Left renal pelvis (tissue), 4 donors: ENCODE results near the gene WASF2. TPM values are rescaled to one million over a fixed set of nuclear protein-coding genes. Genes with fewer than 3 reads are reported as not detected.
"Not testable (repeated sequence)": the region's sequence is repeated elsewhere in the genome, so short reads cannot be mapped to it uniquely, and the experiment has no call there.

Experiments
- DNase-seq, 4 donors: peaks; one replicate each; pipeline ENCODE4 v3.0.0-alpha.2; 2013; ENCODE audit warnings: low read depth in 4 of 4, low spot score in 3 of 4
- polyA plus RNA-seq, 4 donors: library from polyadenylated mRNA; unstranded; fragments of 120-200 nt; gene quantifications; one replicate each; pipeline ENCODE4 v1.2.1, GENCODE V29; 2013; ENCODE audit not compliant: insufficient read length in 4 of 4

The WASF2 gene
- polyA plus RNA-seq, result 100 to 1,000 TPM; 106 to 159 (median 139) TPM

DNA sequence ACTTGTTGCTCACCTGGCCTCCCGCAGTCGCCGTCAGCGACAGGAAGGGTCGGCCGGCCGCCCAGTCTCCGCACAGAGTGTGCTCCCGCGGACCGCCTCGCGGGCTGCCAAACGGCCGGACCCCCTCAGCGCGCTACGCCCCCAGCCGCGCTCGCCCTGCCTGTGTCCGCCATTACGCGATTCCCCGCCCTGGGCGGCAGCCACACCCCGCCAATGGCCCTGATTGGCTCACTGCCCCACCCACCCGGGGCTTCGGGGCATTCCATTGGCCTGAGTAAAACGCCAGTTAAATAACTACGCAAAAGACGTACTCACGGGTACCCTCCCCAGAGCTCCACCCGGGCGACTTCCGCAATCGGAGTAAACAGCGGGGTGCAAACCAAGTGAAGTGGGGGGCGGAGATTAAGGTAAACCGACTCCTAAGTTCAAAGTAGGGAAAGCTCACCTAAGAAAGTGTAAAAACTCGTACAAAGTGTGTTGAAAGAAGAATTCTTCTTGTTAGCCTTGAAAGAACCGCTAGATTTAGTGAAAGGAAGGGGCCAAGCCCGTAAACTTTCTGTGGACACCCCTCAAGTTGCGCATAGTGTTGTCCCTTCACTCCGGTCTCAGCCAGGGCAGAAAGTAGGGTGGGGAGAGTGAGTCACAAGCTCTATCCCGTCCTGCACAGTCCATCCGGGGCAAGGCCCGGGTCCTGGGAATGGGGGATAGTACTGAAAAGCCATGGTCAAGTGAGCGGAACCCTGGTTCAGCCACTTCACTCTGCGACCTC, at the start of gene WASF2:
TSS of gene WASF2 (minus strand) at position 195 of the 769 bp plus-strand sequence. CDS start 61,277 bp downstream, outside the sequence.
- peak; percentile 97 to 98 (median 98) for DNase-seq

GRCh38 chr1:27538793-27539192, 48.8 kb upstream of the WASF2 start:
- no peak for DNase-seq

- not testable (repeated sequence) for DNase-seq
These were observed 48.3 kb upstream of the WASF2 start for GRCh38 chr1:27538305-27538676.

DNA sequence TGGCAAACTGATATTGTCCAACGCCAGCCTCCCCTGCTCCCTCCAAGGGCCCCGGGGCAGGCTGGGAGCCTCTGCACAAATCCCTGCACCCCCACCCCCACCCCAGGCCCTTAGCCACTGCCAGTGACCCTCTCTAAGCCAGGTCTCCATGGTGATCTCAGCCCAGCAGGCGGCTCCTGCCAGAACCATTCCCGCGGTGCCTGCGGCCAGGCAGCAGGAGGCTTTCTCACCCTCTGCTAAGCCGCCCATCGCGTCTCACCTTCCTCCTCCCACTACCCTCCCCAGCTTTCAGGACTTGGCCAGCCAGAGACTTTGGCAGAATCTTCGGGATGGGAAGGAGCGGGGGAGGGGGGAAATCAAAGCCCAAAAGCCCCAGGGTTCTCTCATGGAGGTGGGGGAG, 46.8 kb upstream of the WASF2 start:
- no peak for DNase-seq

- no peak for DNase-seq
These were observed 46.2 kb upstream of the WASF2 start for GRCh38 chr1:27536010-27536757.

GRCh38 chr1:27535386-27535785, 45.4 kb upstream of the WASF2 start:
- no peak for DNase-seq

DNA sequence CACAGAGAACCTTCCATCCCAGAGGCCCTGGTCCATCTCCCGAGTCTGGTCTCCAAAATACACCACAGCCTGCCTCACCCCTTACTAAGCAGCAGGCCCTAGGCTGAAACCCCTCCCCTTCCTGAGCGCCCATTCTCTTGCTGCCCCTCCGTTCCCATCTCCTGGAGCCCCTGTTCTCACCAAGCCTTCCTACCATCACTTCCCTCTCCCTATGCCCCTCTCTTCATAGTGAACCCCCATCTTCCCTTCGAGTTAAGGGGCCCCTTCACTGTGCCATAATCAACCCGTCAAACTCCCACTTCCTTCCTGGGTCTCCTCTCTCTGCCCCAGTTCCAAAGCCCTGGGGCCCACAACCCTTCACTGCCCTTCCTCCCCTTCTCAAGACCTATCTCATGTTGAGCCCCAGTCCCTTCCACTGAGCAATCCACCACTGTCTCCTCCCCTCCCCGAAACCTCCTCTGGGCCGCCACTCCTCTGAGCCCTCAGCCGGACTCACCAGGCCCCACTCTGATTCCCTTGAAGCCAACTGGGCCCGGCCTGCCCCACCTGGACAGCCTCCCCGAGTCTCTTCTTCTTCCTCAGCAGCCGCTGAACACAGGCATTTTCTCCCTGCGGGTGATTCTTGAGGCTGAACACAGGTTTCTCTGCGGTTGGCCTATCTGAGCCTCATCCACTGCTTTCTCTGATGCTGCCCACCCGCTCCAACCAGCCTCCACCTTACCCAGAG, 42.2 kb upstream of the WASF2 start:
- DNase-seq, result no peak

GRCh38 chr1:27530192-27530591, 40.2 kb upstream of the WASF2 start:
- no peak for DNase-seq

DNA sequence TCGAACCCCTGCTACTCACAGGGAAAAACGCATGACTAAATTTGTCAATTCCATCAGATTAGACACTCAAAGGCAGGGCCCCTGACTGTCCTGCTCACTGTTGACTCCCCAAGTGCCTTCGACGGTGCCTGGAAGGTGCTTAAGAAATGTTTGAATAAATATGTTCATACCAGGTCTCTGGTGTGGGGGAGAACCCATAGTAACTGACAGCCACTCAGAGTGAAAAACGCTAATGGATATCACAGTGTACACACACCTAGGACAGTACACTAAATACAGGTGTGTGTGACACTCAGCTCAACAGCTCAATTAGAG, 39.7 kb upstream of the WASF2 start:
- DNase-seq, result no peak

DNA sequence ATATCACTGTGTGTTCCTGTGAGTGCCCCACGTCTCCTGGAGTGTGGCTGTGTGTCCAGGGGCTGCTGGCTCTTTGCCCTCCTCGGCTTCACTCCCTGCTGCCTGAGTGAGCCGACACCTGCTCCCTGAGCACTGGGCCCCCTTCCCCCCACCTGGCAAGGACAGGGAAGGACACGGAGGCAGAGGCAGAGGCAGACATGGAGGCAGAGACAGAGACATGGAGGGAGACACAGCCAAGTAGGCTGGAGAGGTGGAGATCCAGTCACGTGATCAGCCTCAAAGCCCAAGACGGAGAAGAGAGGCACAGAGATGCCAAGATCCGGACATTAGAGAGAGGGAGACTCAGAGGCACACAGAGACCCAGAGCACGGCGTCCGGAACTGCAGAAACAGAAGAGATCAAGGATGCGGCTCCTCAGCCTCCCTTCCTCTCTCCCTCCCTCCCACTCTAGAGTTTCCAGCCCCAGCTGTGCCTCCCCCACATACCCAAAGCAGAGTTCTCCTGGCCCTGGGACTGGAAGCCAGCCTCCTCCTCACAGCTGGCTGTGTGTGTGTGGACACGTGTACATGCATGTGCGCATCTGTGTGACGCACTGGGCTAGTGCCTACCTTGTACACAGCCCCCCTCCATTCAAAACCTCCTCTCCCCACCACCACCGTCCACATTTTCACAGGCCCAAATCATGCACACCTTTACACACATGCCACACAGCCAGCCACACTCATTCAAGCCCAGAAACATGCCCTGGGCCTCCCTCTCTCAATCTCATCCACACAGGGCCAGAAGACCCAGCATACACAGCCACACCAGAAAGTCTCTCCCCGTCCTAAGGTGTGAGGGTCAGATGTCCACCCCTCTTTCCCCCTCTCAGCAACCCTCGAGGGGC, 39.1 kb upstream of the WASF2 start:
- DNase-seq, result peak in 3 of 4 donors; percentile 74 to 84 (median 81)

DNA sequence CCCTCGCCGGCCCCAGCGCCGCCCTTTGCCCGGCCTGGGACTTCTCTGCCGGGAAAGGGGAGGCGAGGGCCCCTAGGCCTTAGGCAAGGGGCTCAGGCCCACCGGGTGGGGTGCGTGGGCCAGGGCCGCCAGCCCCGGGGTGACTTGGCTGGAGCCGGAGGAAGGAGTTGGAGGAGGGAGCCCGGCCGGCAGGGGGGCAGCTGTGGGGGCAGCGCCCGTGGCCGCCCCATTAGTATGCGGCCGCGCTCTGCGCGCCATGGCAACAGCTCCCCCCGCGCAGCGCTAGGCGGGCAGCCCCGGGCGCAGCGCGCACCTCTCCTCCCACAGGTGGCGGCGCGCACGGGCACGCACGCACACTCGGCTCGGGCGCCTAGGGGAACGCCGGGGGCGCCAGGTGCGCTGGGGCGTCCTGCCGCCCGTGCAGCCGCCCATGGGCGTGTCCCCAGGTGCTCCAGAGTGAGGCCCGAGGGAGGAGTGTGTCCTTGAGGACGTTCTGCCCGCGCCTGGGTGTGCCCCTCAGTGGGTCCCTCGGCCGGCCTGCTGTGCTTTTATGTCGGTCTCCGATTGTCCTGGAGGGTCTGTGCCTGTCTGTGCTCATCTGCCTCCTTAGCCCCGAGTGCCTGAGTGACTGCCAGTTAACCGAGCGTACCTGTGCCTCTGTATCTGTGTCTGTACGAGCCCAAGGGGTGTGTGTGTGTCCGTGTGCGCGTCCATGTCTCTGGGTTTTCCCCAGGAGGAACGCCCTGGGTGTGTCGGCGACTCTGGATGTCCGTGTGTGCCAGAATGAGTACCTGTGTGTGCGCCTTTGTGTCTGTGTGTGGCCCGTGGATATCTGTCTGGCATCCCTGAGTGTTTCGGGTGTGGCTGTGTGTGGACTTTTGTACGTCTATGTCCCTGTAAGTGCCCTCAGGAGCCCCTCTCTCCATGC, 38.2 kb upstream of the WASF2 start:
- DNase-seq, result peak in 1 of 4 donors; percentile 72

GRCh38 chr1:27527223-27527889, 37.4 kb upstream of the WASF2 start:
- peak in 1 of 4 donors; percentile 81 for DNase-seq

GRCh38 chr1:27526569-27527222, 36.7 kb upstream of the WASF2 start:
- DNase-seq, result no peak

GRCh38 chr1:27525296-27526272, 35.6 kb upstream of the WASF2 start:
- DNase-seq, result peak in 1 of 4 donors; percentile 65

- no peak for DNase-seq
These were observed 33.5 kb upstream of the WASF2 start for GRCh38 chr1:27523337-27524020.
